GM18861 (cell line): Measurements from ENCODE around the gene AGK.

Source experiments
- ATAC-seq: cut with Tn5 transposase; IDR thresholded peaks from one replicate; pipeline ENCODE4 v1.9.1; 2021; ENCODE audit not compliant: unreplicated experiment

AGK gene

DNA sequence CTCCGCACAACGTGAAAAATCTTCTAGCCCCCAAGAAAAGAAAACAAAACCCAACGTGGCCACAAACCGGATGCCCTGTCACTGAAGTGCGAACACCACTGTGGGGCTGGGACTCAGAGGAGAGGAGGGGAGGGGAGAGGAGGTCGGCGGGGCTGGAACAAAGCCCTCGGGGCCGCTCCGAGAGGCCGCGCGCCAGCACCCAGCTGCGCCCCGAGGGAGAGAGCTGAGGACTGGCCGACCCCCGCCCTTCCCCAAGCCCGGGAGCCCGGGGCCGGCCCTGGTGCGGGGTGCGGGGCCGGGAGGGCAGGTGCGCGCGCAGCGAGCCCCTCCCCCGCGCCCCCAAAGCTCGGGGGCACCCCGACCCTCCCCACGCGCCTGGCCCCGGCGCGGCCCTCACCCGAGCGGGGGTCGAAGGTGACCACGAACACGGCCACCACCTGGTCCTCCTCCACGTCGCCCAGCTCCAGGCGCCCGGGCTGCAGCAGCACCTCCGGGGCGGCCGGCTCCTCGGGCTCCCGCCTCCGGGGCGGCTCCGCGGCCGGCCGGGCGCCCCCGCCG, 150.4 kb downstream of the AGK start:
- ATAC-seq = peak; percentile 61

DNA sequence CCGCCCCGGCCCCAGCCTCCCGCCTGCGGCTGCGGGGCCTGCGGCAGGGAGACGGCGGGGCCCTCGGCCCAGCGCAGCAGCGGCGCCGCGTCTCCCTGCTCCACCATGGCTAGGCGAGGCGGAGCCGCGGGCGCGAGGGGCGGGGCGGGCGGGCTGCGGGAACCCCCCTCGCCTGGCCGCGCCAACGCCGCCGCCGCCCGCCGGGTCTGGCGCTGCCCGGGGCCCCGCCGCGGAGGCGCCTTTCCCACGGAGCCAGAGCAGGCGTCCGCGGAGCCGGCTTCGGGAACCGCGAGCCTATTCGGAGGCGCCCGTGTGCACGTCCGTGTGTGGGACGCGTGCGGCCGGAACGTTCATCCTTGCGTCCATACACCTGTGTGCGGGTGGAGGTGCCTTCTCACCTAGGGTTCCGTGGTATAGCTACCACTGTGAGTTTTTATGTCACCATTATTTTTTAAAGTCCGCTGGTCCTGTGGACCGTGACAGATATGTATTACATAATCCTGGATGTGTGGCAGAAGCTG, 150.9 kb downstream of the AGK start, which contains the start of gene DENND11:
DENND11 (minus strand) TSS at position 120 of the 521 bp plus-strand sequence; CDS start at position 107, 13 bp downstream.
- peak; percentile 53 for ATAC-seq

- ATAC-seq = no peak
Measured at GRCh38 chr7:141702892-141703291, 151.7 kb downstream of the AGK start.

DNA sequence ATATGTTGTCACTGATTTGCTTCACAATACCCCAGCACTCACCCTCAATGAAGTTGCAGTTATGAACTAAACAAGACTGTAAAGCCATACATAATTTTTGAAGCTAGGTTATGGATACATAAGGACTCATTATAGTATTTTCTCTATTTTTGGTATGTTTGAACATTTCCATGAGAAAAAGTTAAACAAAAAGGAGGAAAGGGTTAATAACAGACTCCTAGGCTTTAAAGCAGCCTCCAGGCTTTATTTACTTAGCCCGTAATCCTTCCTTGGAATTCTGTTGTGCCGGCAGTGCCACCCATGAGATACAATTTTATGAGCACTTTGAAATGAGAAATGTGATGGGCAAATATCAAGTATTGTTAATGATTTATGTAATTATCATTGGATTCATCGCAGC, 152.9 kb downstream of the AGK start:
- ATAC-seq = no peak

DNA sequence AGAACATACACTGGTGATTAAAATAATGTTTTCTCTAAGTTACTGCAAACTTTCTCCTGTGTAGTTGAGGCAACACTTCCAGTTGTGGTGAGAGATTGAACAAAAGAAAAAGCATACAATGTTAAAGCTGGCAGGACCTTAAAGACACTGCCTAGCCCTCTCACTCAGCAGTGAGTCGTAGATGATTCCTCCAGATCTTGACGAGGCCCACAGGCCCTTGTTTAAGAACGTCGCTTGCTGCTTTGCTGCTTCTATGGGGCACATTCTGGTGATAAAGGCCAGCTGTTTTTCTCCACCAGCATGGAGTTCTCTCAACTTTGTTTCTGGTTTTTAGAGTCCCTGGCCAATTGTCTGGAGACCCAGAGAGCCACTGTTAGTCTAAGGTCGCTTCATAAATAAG, 153.5 kb downstream of the AGK start:
- no peak for ATAC-seq
